ENCODE measurements around the gene PTGS2.
A peak's percentile ranks its signal among the peaks of the same experiment; 100 is the strongest.

DNA sequence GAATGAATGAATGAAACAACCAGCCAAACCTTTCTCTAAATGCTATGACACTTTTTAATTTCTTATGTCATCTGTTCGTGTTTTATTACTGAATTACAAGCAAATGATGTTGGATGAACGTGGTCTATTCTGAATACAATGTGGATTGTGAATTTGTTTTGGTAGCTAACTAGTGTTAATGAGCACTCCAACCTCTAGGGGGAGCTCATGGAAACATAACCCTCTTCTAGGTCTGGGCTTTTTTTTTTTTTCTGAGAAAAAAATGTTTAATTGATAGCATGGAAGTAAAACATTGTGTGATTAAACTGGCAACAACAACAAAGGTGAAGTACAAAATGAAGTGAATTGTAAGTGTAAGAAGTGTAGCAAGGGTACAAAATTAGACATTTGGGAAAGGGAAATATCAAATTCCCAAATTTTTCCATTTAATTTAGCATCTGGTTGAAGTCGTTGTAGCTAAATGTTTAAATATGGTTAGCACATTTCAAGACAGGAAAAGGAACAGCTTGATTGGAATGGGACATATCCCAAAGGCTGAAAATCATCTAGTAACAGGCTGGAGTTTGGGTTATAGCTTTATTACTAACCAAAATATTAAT is 42.6 kb upstream of the PTGS2 start:
- TF ChIP-seq CTCF (IDR thresholded peaks at IDR 0.05; ENCODE audit: insufficient read depth, low read length, poor library complexity, severe bottlenecking) = peak; percentile 75
- no peak for TF ChIP-seq EZH2phosphoT487 (conservative IDR thresholded peaks at IDR 0.05; ENCODE audit: low read length)
